ENCODE measurements around the gene DEPP1.

- TF ChIP-seq, protein P1, sequence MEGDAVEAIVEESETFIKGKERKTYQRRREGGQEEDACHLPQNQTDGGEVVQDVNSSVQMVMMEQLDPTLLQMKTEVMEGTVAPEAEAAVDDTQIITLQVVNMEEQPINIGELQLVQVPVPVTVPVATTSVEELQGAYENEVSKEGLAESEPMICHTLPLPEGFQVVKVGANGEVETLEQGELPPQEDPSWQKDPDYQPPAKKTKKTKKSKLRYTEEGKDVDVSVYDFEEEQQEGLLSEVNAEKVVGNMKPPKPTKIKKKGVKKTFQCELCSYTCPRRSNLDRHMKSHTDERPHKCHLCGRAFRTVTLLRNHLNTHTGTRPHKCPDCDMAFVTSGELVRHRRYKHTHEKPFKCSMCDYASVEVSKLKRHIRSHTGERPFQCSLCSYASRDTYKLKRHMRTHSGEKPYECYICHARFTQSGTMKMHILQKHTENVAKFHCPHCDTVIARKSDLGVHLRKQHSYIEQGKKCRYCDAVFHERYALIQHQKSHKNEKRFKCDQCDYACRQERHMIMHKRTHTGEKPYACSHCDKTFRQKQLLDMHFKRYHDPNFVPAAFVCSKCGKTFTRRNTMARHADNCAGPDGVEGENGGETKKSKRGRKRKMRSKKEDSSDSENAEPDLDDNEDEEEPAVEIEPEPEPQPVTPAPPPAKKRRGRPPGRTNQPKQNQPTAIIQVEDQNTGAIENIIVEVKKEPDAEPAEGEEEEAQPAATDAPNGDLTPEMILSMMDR (IDR thresholded peaks at IDR 0.05; ENCODE audit: insufficient read depth, low read length, poor library complexity, severe bottlenecking) = no peak
- no peak for TF ChIP-seq EZH2phosphoT487 (conservative IDR thresholded peaks at IDR 0.05; ENCODE audit: low read length)
Observed at GRCh38 chr10:44968091-44968490, 10.5 kb downstream of the DEPP1 start.

All from SU-DHL-6 (cell line).